Astrocyte of the spinal cord (primary cell): Measurements from ENCODE around the gene F7.
A peak's percentile ranks its signal among the peaks of the same experiment; 100 is the strongest.

Source experiments
- DNase-seq: peaks from one replicate; pipeline ENCODE4 v3.0.0; 2011; ENCODE audit warnings: low read depth, low spot score
- H3K4me3 ChIP-seq: 2 replicates; pipeline ENCODE4 v1.5.1; 2011; ENCODE audit warnings: low read depth, mild to moderate bottlenecking, low read length, moderate library complexity
- CTCF ChIP-seq: IDR thresholded peaks from 2 replicates; pipeline ENCODE4 v1.5.1; 2012; ENCODE audit warnings: low read depth, mild to moderate bottlenecking, low read length, inconsistent platforms
- in situ Hi-C: cut with HindIII; loops from 2 replicates; pipeline ENCODE4 v1.10.0; 2017; ENCODE audit warnings: low sequenced_read_pairs

The F7 gene

GRCh38 chr13:113064534-113065405 is 40.8 kb upstream of the F7 start:
- H3K4me3 ChIP-seq: no peak overlapping the region
- DNase-seq: peak; percentile 58
- in situ Hi-C loops: no loop called here
- TF ChIP-seq CTCF: no peak

GRCh38 chr13:113065406-113066141 is 40.0 kb upstream of the F7 start:
- no peak for TF ChIP-seq CTCF
- in situ Hi-C loops: no loop called here
- H3K4me3 ChIP-seq: no peak overlapping the region
- DNase-seq: peak; percentile 8

- in situ Hi-C loops: no loop called here
- no peak for DNase-seq
- H3K4me3 ChIP-seq: no peak overlapping the region
- TF ChIP-seq CTCF: no peak
Observed at GRCh38 chr13:113066142-113066455, 39.5 kb upstream of the F7 start.

- in situ Hi-C loops: no loop called here
- no peak overlapping the region for H3K4me3 ChIP-seq
- no peak for DNase-seq
- no peak for TF ChIP-seq CTCF
Observed at GRCh38 chr13:113066746-113067145, 38.8 kb upstream of the F7 start.

- in situ Hi-C loops: no loop called here
- no peak for TF ChIP-seq CTCF
Observed at GRCh38 chr13:113069861-113070805, 35.5 kb upstream of the F7 start.

GRCh38 chr13:113070855-113071254 is 34.7 kb upstream of the F7 start:
- H3K4me3 ChIP-seq: no peak overlapping the region
- TF ChIP-seq CTCF: no peak
- DNase-seq: no peak
- in situ Hi-C loops: no loop called here

More at GRCh38 chr13:113069861-113070805, 35.5 kb upstream of the F7 start:
- no peak for DNase-seq
- H3K4me3 ChIP-seq: no peak overlapping the region
